C4-2B (cell line): ENCODE results near the gene DSCAM.

Experiments used
- H3K27ac ChIP-seq: fragments of 450-650 bp; 2 replicates; pipeline ENCODE4 v1.5.1; 2017
- ZFX ChIP-seq: fragments of 450-650 bp; IDR thresholded peaks from 2 replicates; pipeline ENCODE4 v1.6.1; 2017
- TF ChIP-seq, protein P1 (sequence below): fragments of 450-650 bp; conservative IDR thresholded peaks from 2 replicates; pipeline ENCODE4 v1.5.1; 2017; ENCODE audit warnings: mild to moderate bottlenecking

DSCAM gene

DNA sequence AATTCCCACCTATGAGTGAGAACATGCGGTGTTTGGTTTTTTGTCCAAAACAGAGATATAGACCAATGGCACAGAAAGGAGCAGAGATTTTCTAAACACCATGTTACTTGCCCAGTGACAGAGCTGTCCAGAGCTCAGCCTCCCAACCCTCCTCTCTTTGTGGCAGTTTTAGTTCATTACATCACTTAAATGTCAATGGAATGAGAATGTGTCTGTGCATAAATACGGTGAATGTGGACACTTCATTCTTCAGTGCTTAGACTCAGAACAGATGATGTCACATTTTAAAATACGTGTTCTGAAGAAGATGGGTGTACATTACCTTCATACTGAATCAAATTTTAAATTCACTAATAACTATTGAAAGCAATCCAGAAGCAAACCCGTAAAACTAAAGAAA, 374.9 kb downstream of the DSCAM start:
- no peak overlapping the region for H3K27ac ChIP-seq
- TF ChIP-seq ZFX: no peak

DNA sequence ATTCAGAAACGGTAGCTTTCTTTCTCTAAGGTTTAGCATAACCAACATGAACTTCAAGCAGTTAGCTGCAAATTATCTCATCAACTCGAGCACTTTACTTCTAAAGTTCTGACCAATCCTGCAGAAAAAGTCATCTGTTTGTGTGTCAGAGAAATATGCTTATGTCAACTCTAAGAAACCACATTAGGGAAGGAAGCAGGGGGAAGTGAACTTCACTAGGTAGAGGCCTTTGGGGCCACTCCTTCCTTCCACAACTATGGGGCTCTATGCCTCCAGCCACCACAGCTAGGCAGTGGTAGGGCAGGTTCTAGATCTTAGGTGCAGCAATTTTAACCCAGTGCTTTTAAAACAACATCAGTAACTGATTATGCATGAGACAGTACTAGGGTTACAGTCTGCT, 375.9 kb downstream of the DSCAM start:
- no peak overlapping the region for H3K27ac ChIP-seq
- TF ChIP-seq ZFX: no peak
- TF ChIP-seq, protein P1, sequence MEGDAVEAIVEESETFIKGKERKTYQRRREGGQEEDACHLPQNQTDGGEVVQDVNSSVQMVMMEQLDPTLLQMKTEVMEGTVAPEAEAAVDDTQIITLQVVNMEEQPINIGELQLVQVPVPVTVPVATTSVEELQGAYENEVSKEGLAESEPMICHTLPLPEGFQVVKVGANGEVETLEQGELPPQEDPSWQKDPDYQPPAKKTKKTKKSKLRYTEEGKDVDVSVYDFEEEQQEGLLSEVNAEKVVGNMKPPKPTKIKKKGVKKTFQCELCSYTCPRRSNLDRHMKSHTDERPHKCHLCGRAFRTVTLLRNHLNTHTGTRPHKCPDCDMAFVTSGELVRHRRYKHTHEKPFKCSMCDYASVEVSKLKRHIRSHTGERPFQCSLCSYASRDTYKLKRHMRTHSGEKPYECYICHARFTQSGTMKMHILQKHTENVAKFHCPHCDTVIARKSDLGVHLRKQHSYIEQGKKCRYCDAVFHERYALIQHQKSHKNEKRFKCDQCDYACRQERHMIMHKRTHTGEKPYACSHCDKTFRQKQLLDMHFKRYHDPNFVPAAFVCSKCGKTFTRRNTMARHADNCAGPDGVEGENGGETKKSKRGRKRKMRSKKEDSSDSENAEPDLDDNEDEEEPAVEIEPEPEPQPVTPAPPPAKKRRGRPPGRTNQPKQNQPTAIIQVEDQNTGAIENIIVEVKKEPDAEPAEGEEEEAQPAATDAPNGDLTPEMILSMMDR: no peak

- no peak for TF ChIP-seq ZFX
- TF ChIP-seq, protein P1: peak; percentile 79
- H3K27ac ChIP-seq: no peak overlapping the region
Measured at GRCh38 chr21:40466893-40467483, 380.0 kb downstream of the DSCAM start.

GRCh38 chr21:40465382-40465781, 381.6 kb downstream of the DSCAM start:
- H3K27ac ChIP-seq: no peak overlapping the region
- TF ChIP-seq, protein P1: no peak
- no peak for TF ChIP-seq ZFX

- TF ChIP-seq, protein P1: no peak
- TF ChIP-seq ZFX: no peak
- no peak overlapping the region for H3K27ac ChIP-seq
Measured at GRCh38 chr21:40463176-40463575, 383.8 kb downstream of the DSCAM start.

GRCh38 chr21:40461008-40461407, 385.9 kb downstream of the DSCAM start:
- no peak overlapping the region for H3K27ac ChIP-seq
- TF ChIP-seq, protein P1: no peak
- TF ChIP-seq ZFX: no peak

DNA sequence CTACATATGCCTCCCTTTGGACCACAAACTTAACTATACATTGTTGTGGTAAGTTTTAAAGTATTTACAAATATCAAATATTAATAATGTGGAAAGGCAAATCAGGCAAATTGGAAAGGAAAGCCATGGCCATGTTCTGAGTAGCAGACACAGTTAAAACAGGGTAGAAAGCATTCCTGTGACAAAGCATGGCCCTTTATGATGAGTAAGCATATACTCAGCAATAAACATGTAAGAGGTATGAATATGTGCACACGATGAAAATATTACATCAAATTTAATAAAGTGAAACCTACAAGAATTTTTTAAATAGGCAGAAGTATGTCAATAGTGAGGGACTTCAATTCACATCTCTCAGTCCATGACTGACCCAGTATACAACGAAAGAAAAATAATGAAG, 389.2 kb downstream of the DSCAM start:
- TF ChIP-seq, protein P1: no peak
- TF ChIP-seq ZFX: no peak
- no peak overlapping the region for H3K27ac ChIP-seq

DNA sequence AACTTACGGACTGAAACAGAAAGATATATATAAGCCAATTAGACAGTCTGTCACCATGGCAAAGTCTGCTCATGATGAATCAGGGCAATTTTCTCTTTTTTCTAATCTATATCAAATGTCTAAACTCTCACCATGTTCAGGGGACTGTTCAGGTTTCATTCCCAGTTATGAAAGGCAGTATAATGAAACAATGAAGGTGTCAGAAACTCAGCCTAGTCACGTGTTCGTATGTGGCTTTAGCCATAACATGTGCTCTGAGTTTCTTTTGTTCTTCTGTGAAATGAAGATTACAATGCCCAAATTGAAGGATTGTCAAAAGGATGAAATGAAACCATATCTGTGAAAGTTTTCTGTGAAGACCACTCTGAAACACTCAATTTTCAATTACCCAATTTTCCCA, 392.9 kb downstream of the DSCAM start:
- TF ChIP-seq, protein P1: no peak
- no peak for TF ChIP-seq ZFX
- no peak overlapping the region for H3K27ac ChIP-seq
